LNCaP clone FGC (cell line): ENCODE results near the gene ZNF835.

Source experiments
- DNase-seq: peaks from one replicate; pipeline ENCODE4 v3.0.0-alpha.2; 2011; ENCODE audit warnings: low read depth
- H3K4me3 ChIP-seq: 2 replicates; pipeline ENCODE4 v1.5.1; 2011; ENCODE audit warnings: mild to moderate bottlenecking, low read depth, low read length, control low read depth
- TF ChIP-seq, protein P1 (sequence below): IDR thresholded peaks from 2 replicates; pipeline ENCODE4 v1.5.1; 2012; ENCODE audit warnings: mild to moderate bottlenecking; ENCODE audit not compliant: control insufficient read depth, insufficient read depth; ENCODE audit errors: extremely low read depth

ZNF835 gene

DNA sequence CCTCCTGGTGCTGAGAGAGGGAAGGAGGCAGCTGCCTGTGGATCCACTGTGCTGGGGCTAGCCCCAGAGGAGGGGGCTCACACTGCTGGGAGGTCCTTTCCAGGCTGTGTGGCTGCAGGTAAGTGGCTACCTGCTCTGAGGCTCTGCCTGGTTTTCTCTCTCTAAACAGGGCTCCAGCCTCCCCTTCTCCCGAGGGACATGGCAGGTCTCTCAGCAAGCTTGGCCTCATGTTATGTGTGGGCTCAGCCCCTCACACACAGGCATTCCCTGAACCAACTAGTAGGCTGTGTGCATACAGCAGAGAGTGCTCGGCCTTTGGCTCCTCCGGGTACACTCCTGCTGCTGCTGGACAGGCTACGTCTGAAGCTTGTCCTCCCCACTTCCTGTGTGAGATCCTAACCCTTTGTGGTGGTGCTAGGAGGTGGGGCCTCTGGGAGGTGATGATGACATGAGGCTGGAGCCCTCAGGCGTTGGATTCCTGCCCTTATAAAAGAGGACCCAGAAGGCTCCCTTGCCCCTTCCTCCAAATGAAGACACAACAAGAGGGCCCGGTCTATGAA, 4.2 kb downstream of the ZNF835 start:
- H3K4me3 ChIP-seq = no peak overlapping the region
- no peak for DNase-seq
- TF ChIP-seq, protein P1, sequence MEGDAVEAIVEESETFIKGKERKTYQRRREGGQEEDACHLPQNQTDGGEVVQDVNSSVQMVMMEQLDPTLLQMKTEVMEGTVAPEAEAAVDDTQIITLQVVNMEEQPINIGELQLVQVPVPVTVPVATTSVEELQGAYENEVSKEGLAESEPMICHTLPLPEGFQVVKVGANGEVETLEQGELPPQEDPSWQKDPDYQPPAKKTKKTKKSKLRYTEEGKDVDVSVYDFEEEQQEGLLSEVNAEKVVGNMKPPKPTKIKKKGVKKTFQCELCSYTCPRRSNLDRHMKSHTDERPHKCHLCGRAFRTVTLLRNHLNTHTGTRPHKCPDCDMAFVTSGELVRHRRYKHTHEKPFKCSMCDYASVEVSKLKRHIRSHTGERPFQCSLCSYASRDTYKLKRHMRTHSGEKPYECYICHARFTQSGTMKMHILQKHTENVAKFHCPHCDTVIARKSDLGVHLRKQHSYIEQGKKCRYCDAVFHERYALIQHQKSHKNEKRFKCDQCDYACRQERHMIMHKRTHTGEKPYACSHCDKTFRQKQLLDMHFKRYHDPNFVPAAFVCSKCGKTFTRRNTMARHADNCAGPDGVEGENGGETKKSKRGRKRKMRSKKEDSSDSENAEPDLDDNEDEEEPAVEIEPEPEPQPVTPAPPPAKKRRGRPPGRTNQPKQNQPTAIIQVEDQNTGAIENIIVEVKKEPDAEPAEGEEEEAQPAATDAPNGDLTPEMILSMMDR = no peak

DNA sequence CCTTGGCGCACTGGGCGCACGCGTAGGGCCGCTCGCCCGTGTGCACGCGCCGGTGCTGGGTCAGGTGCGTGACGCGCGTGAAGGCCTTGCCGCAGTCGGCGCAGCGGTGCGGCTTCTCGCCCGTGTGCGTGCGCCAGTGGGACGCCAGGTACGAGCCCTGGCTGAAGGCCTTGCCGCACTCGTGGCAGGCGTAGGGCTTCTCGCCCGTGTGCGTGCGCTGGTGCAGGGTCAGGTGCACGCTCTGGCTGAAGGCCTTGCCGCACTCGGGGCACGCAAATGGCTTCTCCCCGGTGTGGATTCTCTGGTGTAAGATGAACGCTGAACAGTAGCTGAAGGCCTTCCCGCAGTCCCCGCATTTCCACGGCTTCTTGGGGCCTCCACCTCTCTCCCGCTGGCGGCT, 7.0 kb downstream of the ZNF835 start:
- no peak overlapping the region for H3K4me3 ChIP-seq
- TF ChIP-seq, protein P1 = no peak
- no peak for DNase-seq

DNA sequence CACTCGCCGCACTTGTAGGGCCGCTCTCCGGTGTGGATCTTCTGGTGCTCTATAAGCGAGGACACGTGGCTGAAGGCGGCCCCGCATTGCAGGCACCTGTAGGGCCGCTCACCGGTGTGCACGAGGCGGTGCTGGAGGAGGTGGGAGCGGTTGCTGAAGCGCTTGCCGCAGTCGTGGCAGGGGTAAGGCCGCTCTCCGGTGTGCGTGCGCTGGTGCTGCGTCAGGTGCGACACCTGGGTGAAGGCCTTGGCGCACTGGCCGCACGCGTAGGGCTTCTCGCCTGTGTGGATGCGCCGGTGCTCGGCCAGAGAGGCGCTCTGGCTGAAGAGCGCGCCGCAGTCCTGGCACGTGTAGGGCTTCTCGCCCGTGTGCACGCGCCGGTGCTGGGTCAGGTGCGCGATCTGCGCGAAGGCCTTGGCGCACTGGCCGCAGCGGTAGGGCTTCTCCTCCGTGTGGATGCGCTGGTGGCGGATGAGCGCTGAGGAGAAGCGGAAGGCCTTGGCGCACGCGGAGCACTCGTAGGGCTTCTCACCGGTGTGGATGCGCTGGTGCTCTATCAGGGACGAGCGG, 7.5 kb downstream of the ZNF835 start:
- no peak for DNase-seq
- TF ChIP-seq, protein P1 = no peak
- H3K4me3 ChIP-seq = no peak overlapping the region

DNA sequence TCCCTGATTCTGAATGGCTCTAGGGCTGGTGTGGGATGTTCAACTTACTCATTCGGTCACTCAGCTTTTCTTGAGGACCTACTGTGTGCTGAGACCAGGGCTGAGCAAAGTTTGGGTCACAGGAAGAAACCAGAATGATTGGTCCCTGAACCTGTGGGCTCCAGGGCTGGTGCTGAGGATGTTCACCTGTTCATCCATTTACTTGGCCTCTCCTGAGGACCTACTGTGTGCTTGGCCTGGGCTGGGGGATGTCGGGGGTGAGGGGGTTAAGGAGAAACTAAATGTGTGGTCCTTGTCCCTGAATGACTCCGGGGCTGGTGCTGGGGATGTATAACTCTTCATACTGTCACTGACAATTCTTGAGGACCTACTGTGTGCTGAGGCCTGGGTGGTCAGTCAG, 10.3 kb downstream of the ZNF835 start:
- H3K4me3 ChIP-seq = no peak overlapping the region
- DNase-seq = no peak
- TF ChIP-seq, protein P1 = no peak

DNA sequence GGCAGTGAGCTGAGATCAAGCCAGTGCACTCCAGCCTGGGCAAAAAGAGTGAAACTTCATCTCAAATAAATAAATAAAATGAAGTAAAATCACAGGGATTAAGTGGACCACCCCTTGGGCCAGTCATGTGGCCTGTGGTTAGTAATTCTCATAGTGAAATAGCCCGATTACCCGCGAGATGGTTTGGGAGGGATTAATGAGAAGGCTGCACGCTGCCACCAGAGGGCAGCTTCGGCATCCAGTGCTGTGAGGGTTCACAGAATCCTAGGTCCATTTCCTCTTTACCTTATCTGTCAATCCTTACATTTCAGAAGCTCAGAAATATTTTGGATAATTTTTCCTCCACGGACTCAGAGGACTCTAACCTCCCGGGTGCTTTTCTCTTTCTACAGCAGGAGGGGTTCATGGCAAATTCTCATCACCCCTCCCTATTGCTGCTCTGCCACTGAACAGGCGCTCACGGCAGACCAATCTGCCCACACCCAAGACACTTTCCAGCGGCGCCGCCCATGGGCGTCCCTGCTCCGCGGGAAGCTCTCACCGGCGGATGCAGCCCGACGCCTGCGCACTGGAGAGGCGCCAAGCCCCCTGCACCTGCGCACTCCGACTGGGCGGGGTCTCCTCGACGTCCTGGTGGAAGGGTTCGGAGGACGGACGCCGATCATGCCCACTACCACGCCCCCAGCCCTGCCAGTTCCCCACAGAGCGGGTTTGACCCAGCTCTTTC, 11.0 kb downstream of the ZNF835 start:
- TF ChIP-seq, protein P1 = peak; percentile 26; the same call in 1 of the 2 replicates
- H3K4me3 ChIP-seq = no peak overlapping the region
- DNase-seq = no peak

DNA sequence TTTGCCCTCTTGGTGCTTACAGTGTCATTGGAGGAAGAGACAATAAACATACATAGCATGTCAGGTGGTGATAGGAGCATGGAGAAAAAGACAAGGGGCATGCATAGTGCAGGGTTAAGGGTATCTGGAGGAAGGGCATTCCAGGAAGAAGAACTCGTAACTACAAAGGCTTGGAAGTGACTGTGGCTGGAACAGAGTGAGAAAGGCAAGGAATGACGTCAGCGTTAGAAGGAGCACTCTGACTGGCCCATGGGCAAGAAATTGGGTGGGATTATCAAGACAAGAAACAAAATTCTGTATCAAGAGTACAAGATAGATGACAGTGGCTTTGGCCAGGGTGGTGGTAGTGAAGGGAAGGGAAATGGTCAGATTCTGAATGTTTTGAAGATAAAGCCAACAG, 17.4 kb downstream of the ZNF835 start:
- DNase-seq = no peak
- TF ChIP-seq, protein P1 = no peak
- no peak overlapping the region for H3K4me3 ChIP-seq
